RKO (cell line): ENCODE results near the gene PHRF1.

Experiments
- DNase-seq: peaks from one replicate; pipeline ENCODE4 v3.0.0-alpha.2; 2016; ENCODE audit warnings: low spot score

PHRF1 gene

GRCh38 chr11:614623-615503, 38.6 kb downstream of the PHRF1 start:
- DNase-seq, result peak; percentile 25

- peak; percentile 87 for DNase-seq
These were observed 39.4 kb downstream of the PHRF1 start, which contains the start of gene IRF7 for GRCh38 chr11:615504-616319. TSS of gene IRF7 (minus strand) at chr11:615950. CDS start at chr11:615364, 586 bp downstream.

GRCh38 chr11:616320-617198, 40.3 kb downstream of the PHRF1 start:
- no peak for DNase-seq

- no peak for DNase-seq
These were observed 41.1 kb downstream of the PHRF1 start for GRCh38 chr11:617199-617911.

- DNase-seq, result no peak
These were observed 41.8 kb downstream of the PHRF1 start for GRCh38 chr11:617912-618682.

- no peak for DNase-seq
These were observed 42.8 kb downstream of the PHRF1 start for GRCh38 chr11:618856-619627.

- no peak for DNase-seq
These were observed 43.4 kb downstream of the PHRF1 start for GRCh38 chr11:619628-620050.

- DNase-seq, result no peak
These were observed 43.9 kb downstream of the PHRF1 start for GRCh38 chr11:620201-620600.

GRCh38 chr11:620935-621814, 44.9 kb downstream of the PHRF1 start:
- no peak for DNase-seq

GRCh38 chr11:621838-622237, 45.6 kb downstream of the PHRF1 start:
- no peak for DNase-seq

- DNase-seq, result no peak
These were observed 47.1 kb downstream of the PHRF1 start for GRCh38 chr11:623349-623869.

GRCh38 chr11:623999-624704, 47.9 kb downstream of the PHRF1 start:
- peak; percentile 25 for DNase-seq

GRCh38 chr11:624705-625635, 48.7 kb downstream of the PHRF1 start, which contains the start of gene CDHR5:
TSS of gene CDHR5 (minus strand) at chr11:624955. CDS start at chr11:624902, 53 bp downstream.
- DNase-seq, result no peak

GRCh38 chr11:625636-626268, 49.5 kb downstream of the PHRF1 start:
- no peak for DNase-seq

- DNase-seq, result no peak
These were observed 50.4 kb downstream of the PHRF1 start, which contains the start of gene SCT for GRCh38 chr11:626475-627307. TSS of gene SCT (minus strand) at chr11:627181. CDS start at chr11:627143, 38 bp downstream.
